T-helper 1 cell (primary cell): ENCODE measurements around the gene PDZRN4.
"Not testable (repeated sequence)": the region's sequence is repeated elsewhere in the genome, so short reads cannot be mapped to it uniquely, and the experiment has no call there.

Experiments used
- DNase-seq, 5 donors: peaks; one replicate each; pipeline ENCODE4 v3.0.0-alpha.2; 2012 to 2020

Gene PDZRN4

DNA sequence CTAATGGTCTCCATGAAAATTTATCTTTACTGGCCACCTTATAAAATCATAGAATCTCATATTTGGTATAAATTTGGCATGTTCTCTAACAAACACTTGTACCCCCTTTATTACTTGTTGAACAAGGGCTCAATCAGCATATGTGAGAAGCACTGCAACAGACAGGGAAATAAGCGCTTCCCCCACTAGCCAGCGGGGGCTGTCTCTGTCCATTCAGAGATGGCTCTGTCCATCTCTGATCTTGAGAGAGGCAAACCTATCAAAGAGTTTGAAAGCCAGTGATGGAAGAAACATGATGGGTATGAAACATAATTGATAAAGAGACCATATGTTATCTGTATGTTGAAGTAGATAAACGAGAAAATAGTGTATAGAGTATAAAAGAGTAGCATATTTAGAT lies 326.8 kb downstream of the PDZRN4 start:
- DNase-seq: no peak

DNA sequence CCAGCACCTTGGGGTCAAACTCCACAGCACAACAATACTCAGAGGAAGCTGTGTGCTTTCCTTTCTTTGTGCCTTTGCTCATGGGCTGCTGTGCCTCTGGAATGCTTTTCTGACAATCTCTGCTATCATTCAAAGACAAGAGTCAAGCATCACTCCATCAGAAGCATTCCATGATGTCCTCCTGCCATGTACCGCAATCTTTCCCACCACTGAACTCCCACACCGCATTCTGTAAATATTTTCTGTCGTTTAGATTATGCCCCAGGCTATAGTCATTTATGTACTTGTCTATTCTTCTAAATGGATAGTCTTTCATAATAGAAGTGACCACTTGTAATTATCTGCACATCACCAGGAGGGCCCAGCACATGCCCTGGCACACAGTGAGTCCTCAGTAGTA lies 327.8 kb downstream of the PDZRN4 start:
- no peak for DNase-seq

DNA sequence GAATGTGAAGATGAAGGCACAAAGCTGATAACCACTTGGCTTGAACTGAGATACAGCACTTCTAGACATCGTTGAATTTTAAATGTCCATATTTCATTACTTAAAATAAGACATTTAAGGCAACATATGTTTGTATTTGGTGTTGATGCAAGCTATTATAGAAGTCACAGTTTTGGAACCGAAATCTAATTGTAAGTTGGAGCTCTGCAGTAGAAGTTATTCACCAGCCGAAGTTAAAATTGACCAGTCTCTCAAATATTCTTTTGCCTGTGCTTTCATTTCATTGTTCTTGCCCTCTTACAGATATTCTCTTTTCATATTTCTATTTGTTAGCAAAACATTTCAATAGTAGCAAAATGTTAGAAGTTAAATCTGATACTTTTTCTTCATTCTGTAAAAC lies 332.7 kb downstream of the PDZRN4 start:
- DNase-seq: no peak

- peak in 1 of 5 donors; percentile 25 for DNase-seq
Observed at GRCh38 chr12:41521872-41522379, 333.8 kb downstream of the PDZRN4 start.

GRCh38 chr12:41527062-41527461 lies 338.9 kb downstream of the PDZRN4 start:
- DNase-seq: no peak

DNA sequence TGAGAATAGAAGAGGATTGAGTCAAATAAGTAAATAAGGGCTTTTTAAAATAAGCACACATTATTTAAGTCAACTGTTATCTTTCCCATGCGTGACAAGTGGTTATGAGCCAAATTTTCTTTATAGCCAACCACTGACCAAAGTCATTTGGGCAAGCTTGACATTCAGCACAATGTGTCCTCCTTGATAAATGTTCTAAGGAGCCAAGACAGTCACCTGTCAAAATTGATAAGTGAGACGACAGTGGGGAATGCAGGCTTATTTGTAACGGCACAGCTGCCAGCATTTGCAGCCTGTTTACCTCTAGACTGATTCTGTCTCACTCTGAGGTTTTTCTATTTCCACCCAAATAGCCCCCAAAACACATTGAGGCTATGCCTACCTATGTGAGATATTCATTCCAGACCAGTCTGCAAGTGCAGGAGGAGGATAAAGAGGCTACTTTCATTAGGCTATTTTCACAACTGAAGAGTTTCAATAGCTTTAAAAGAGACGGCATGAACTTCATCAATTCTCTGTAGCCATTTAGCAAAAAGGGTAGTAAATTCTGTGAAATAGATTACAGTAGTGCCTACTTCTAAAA lies 339.5 kb downstream of the PDZRN4 start:
- DNase-seq: no peak

DNA sequence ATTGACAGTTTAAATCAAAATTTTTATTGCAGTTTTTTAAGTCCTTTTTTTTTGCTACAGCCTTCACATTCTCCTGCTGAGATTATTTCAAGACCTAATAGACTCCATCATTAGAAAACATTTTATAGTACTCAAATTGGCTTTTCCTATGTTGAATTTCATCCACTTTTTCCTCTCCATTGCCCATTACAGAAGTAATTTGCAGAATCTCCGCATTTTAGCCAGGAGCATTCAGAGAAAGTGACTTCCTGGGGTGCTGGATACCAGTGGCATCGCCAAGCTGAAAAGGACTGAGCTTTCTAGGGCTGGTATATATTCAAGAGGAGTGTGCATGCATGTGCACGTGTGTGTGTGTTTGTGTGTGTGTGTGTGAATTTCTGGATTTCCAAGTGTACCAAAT lies 340.8 kb downstream of the PDZRN4 start:
- DNase-seq: no peak

DNA sequence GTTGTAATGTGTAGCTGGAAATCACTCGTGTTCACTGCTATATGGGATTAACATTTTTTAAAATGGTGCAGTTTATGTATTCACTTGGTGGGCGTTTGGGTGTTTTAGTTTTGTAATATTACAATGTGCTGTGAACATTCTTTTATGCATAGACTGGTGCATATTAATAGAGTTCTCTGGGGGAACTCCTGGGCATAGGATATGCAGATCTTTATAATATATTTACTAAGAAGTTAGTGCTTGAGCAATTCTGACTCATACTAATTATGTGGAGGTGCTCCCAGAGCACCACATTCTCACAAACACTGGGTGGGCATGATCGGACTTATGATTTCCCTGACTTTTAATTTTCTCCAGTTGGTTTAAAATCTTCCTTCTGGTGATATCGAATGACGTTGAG lies 342.3 kb downstream of the PDZRN4 start:
- no peak for DNase-seq

DNA sequence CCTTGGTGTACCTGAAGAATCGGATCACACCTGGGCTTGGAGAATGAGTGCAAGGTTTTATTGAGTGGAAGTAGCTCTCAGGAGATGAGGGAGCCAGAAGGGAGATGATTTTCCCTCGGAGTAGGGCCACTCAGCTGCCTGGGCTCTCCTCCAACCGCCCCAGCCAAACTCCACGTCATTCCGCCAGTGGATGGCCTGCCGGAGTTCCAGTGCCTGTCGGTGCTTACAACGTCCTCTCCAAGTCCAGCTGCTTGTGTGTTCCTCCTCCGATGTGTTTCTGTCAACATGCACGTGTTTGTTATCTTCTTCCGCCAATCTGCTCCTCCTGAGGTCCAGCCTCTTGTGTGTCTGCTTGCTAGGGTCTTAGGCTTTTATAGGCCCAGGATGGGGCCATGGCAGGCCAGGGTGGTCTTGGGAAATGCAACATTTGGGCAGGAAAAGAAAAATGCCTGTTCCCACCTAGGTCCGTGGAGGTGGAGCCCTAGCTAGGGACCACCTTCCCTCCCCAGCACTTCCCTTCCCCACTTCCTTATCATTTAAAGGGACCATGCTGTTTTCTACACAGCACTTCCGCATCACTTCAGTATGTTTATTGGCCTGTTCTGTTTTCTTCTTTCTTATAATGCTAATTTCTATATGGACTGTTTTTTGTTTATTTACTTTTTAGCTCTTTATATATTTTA lies 343.2 kb downstream of the PDZRN4 start:
- no peak for DNase-seq

DNA sequence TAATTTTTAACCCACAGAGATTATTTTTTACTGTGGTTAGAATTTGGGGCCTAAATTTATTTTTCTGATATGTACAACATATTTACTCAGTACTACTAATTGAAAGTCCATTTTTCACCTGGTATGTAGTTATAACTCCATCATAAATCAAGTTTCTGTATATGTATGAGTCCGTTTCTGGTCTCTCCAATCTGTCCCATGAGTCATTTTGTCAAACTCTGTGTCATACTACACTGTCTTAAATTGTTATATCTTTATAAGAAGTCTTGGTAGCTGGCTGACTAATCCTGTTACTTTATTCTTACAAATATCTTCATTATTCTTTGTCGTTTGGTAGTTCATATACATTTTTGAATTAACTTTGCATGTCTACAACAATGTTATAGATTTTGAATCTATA lies 344.0 kb downstream of the PDZRN4 start:
- DNase-seq: peak in 1 of 5 donors; percentile 11

GRCh38 chr12:41536813-41537490 lies 348.8 kb downstream of the PDZRN4 start:
- DNase-seq: peak in 1 of 5 donors; percentile 38

- DNase-seq: no peak
Observed at GRCh38 chr12:41537522-41537921, 349.4 kb downstream of the PDZRN4 start.

GRCh38 chr12:41545761-41546160 lies 357.6 kb downstream of the PDZRN4 start:
- no peak for DNase-seq

DNA sequence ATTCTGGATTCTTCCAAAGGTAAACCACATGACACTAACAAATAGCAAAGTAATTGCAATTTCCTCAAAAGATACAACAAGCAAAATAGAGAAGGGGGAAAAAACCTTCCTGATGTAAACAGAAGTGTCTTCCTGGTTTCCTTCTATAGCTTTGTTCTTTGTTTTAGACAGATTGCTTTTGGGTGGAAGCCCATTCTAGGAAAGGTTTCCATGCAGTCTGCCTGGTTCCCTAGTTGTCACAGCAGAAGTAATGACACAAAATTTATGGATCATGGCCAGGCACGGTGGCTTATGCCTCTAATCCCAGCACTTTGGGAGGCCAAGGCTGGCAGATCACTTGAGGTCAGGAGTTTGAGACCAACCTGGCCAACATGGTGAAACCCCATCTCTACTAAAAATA lies 359.0 kb downstream of the PDZRN4 start:
- not testable (repeated sequence) for DNase-seq

DNA sequence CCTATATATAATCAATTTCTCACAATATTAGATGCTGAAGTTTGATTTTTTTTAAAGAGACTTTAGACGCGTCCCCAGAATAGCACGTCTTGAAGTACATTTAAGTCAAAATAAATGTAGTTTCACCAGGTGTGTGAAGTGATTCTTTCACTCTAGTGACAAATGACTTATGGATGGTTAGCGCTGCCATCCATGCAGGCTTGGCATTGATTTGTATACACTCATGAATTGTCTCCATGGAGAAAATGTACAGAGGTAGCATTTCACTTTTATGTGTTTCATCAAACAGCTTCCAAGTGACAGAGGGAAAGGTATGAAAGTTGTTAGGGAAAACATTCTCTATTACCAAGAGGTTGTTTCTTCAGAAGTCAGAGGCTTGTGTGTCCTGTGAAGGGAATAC lies 360.8 kb downstream of the PDZRN4 start:
- DNase-seq: no peak

- DNase-seq: no peak
Observed at GRCh38 chr12:41552588-41552987, 364.5 kb downstream of the PDZRN4 start.

DNA sequence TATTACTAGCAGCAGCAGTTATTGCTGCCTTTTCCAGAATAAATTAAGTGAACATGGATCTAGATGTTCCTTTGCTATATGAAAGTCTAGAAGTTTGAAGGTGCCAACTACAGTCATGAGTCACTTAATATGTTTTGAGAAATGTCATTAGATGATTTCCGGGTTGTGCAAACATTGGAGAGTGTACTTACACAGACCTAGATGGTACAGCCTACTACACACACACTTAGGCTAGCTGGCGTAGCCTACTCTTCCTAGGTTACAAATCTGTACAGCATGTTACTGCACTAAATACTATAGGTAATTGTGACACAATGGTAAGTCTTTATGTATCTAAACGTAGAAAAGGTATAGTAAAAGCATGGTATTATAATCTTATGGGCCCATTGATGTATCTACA lies 368.1 kb downstream of the PDZRN4 start:
- no peak for DNase-seq

GRCh38 chr12:41557344-41557743 lies 369.2 kb downstream of the PDZRN4 start:
- no peak for DNase-seq

DNA sequence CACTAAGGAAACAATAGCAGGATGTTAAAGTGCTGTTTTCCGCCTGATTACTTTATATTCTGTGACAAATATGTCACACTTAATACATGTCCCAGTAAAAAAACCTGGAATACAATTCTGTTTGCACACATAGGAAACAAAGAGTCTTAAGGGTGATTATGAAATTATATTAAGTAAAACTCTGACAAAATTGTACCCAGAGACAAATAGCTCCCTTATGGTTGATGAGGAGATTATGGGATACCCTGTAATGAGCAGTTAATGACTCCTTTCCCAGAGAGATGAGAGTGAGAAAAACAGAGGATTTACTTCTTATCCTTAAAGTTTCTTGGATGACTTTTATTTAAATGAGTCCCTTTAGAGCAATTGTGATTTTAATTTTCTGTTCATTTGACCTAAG lies 370.6 kb downstream of the PDZRN4 start:
- DNase-seq: no peak

DNA sequence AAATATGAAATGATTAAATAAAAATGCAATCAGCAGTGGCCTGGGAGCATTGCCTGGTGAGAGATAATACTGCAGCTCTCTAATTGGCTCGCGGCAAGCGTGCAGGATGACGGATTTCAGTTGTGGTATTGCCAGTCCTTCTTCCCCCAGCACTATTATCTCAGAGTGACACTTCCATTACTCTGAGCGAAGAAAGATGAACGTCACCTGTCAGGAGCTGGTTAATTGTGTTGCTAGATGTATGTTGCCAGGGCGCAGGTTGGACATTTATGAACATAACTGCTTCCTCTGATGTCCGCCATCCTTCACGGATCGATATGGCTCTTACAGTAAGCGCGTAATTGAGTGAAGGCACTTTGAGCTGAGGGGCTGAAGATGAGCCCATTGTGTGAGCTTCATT lies 374.9 kb downstream of the PDZRN4 start:
- no peak for DNase-seq

DNA sequence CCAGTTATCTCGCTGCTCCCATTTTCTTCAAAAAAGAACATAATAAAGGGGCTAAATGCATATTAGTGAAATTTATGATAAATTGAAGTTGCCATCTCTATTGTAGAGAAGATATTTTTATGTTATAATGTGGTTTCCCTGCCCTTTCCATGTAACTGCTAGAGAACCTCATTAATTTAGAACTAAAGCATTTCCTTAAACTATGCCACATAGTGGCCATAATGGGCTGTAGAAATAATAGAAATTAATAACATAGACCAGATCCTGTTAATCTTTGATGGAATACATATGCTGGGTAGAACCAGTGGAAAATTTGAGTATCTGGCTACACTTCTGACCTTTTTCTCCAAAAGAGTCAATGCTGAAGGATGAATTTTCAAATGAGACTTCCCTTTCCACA lies 376.7 kb downstream of the PDZRN4 start:
- no peak for DNase-seq

DNA sequence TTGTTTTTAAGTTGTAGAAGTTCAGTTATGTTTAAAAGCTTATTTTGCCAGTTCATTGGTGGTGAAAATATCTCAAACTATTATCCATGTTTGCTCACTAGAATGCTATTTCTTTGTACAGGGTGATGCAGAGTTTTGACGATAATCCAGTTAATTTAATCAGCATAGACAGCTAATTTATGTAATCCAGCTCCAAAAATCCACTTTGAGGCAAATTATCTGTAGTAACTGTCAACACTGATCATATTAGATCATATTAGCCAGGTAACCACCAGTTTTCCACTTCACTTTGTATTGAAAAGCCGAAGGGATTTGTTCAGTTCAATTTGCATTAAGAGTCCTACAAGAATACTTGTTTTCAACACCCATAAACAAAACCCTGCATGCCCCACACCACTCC lies 378.6 kb downstream of the PDZRN4 start:
- no peak for DNase-seq

GRCh38 chr12:41573445-41573844 lies 385.3 kb downstream of the PDZRN4 start:
- DNase-seq: no peak

DNA sequence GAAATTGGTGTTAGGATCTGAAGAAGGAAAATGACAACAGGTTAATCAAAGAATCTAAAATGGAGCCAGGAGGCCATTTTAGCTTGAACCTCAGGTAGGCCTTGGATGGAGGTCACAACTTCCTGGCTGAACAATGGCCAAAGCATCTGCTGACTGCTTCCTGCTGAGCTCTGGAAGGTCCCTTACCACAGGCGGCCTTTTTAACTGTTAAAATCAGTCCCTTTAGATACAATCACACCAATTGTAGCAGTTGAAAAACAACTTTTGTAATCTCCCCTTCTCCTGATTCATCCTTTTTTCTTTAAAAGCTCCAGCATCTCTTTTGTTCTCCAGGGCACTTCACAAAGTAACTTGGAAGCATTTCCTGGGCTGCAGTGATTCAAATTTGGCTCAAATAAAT lies 388.8 kb downstream of the PDZRN4 start:
- DNase-seq: no peak
